Progenitor cell of endocrine pancreas (in vitro differentiated cells): ENCODE data around the gene IL2RA. TPM values are rescaled to one million over a fixed set of nuclear protein-coding genes. Genes with fewer than 3 reads are reported as not detected.

Source experiments
- DNase-seq: peaks from one replicate; pipeline ENCODE4 v3.0.0; 2021; ENCODE audit warnings: low spot score; ENCODE audit not compliant: unreplicated experiment
- H3K27ac Mint-ChIP-seq: 2 replicates; pipeline ENCODE4 v1.8.0; 2021; ENCODE audit warnings: mild to moderate bottlenecking, moderate library complexity, mixed read lengths
- H3K27me3 Mint-ChIP-seq: 2 replicates; pipeline ENCODE4 v1.8.0; 2021; ENCODE audit warnings: mixed read lengths
- H3K36me3 Mint-ChIP-seq: 2 replicates; pipeline ENCODE4 v1.8.0; 2022; ENCODE audit warnings: mixed read lengths; ENCODE audit not compliant: insufficient read depth
- H3K4me1 Mint-ChIP-seq: 2 replicates; pipeline ENCODE4 v1.8.0; 2021; ENCODE audit warnings: low read depth, mixed read lengths
- H3K4me3 Mint-ChIP-seq: 2 replicates; pipeline ENCODE4 v1.8.0; 2021; ENCODE audit warnings: low read depth, mild to moderate bottlenecking, moderate library complexity, mixed read lengths
- H3K9me3 Mint-ChIP-seq: 2 replicates; pipeline ENCODE4 v1.8.0; 2021; ENCODE audit warnings: low read depth, mixed read lengths
- total RNA-seq: library from RNA; stranded (reverse); gene quantifications from 2 replicates; pipeline ENCODE4 v1.2.1, GENCODE V29; 2021
- TF ChIP-seq, protein P1 (sequence below): fragments of 200-600 bp; sonication (generic); IDR thresholded peaks from one replicate; pipeline ENCODE4 v1.5.0; 2021; ENCODE audit warnings: antibody characterized with exemption, mild to moderate bottlenecking; ENCODE audit not compliant: unreplicated experiment

Gene IL2RA
- total RNA-seq, 1 donor from 2014 or later = not detected

- no peak for DNase-seq
- H3K4me3 Mint-ChIP-seq = no peak overlapping the region
- H3K9me3 Mint-ChIP-seq = peaks cover 7% of the 10 kb centered on the region
- no peak overlapping the region for H3K27ac Mint-ChIP-seq
- H3K27me3 Mint-ChIP-seq = peaks cover 2% of the 10 kb centered on the region
- H3K4me1 Mint-ChIP-seq = peaks cover 2% of the 10 kb centered on the region
- no peaks in the 10 kb centered on the region for H3K36me3 Mint-ChIP-seq
- TF ChIP-seq, protein P1, sequence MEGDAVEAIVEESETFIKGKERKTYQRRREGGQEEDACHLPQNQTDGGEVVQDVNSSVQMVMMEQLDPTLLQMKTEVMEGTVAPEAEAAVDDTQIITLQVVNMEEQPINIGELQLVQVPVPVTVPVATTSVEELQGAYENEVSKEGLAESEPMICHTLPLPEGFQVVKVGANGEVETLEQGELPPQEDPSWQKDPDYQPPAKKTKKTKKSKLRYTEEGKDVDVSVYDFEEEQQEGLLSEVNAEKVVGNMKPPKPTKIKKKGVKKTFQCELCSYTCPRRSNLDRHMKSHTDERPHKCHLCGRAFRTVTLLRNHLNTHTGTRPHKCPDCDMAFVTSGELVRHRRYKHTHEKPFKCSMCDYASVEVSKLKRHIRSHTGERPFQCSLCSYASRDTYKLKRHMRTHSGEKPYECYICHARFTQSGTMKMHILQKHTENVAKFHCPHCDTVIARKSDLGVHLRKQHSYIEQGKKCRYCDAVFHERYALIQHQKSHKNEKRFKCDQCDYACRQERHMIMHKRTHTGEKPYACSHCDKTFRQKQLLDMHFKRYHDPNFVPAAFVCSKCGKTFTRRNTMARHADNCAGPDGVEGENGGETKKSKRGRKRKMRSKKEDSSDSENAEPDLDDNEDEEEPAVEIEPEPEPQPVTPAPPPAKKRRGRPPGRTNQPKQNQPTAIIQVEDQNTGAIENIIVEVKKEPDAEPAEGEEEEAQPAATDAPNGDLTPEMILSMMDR = no peak
Observed at GRCh38 chr10:6020826-6021225, 41.3 kb downstream of the IL2RA start.

GRCh38 chr10:6019796-6020195, 42.4 kb downstream of the IL2RA start:
- peaks cover 2% of the 10 kb centered on the region for H3K4me1 Mint-ChIP-seq
- no peak for DNase-seq
- H3K36me3 Mint-ChIP-seq = no peaks in the 10 kb centered on the region
- peaks cover 2% of the 10 kb centered on the region for H3K27me3 Mint-ChIP-seq
- no peak overlapping the region for H3K4me3 Mint-ChIP-seq
- H3K27ac Mint-ChIP-seq = no peak overlapping the region
- TF ChIP-seq, protein P1 = no peak
- peaks cover 7% of the 10 kb centered on the region for H3K9me3 Mint-ChIP-seq

GRCh38 chr10:6019010-6019782, 43.0 kb downstream of the IL2RA start:
- TF ChIP-seq, protein P1 = no peak

DNA sequence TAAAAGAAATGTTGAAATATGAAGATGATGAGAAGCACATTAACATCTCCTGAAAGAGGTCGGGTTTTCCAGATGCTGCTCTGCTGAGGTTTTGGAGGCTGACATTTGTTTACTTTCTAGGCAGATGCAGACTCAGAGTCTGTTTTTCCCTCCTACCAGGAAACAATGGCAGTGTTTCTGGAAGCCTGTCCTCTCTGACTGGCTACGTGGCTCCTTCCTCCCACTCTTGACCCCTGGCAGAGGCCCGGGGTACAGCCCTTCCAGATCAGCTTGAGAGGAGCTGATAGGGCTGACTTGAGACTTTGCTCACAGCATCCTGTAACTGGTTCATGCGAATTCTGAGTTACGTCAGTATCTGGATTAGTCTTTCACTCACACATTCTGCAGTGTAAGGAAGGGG, 43.7 kb downstream of the IL2RA start:
- no peak overlapping the region for H3K4me3 Mint-ChIP-seq
- peaks cover 2% of the 10 kb centered on the region for H3K27me3 Mint-ChIP-seq
- H3K9me3 Mint-ChIP-seq = peaks cover 7% of the 10 kb centered on the region
- H3K27ac Mint-ChIP-seq = no peak overlapping the region
- no peak for DNase-seq
- H3K4me1 Mint-ChIP-seq = peaks cover 2% of the 10 kb centered on the region
- TF ChIP-seq, protein P1 = no peak
- no peaks in the 10 kb centered on the region for H3K36me3 Mint-ChIP-seq

More at GRCh38 chr10:6019010-6019782, 43.0 kb downstream of the IL2RA start:
- no peak for DNase-seq
- Mint-ChIP-seq H3K4me3 (no peak overlapping the region), H3K27me3 (peaks cover 2% of the 10 kb centered on the region), H3K4me1 (peaks cover 2% of the 10 kb centered on the region), H3K36me3 (no peaks in the 10 kb centered on the region), H3K9me3 (peaks cover 7% of the 10 kb centered on the region), H3K27ac (no peak overlapping the region)

GRCh38 chr10:6017781-6018354, 44.3 kb downstream of the IL2RA start:
- Mint-ChIP-seq H3K27me3 (peaks cover 2% of the 10 kb centered on the region), H3K4me3 (no peak overlapping the region), H3K27ac (no peak overlapping the region), H3K9me3 (peaks cover 7% of the 10 kb centered on the region), H3K4me1 (peaks cover 2% of the 10 kb centered on the region), H3K36me3 (no peaks in the 10 kb centered on the region)
- TF ChIP-seq, protein P1 = no peak
- no peak for DNase-seq
